HepG2 (cell line): ENCODE data around the gene CHML. TPM values are rescaled to one million over a fixed set of nuclear protein-coding genes. Genes with fewer than 3 reads are reported as not detected.
A peak's percentile ranks its signal among the peaks of the same experiment; 100 is the strongest.

Experiments
- ATAC-seq: fragments of 200-7000 bp; cut with Tn5 transposase; 3 replicates; pipeline ENCODE4 v1.9.1; 2020; ENCODE audit warnings: mild to moderate bottlenecking, moderate library complexity
- BruUV-seq: library from RNA; stranded (reverse); fragments of 400-500 nt; replicated peaks from 2 replicates; lab custom pipeline; 2021; lab: Mats Ljungman, UMichigan
- CTCF ChIA-PET: fragments of 300-600 bp; formaldehyde crosslinking; extraction: SDS; loops from one replicate; lab custom pipeline; 2021; ENCODE audit warnings: low total read pairs, inconsistent platforms, low intra/inter-chr PET ratio; lab: Yijun Ruan, JAX
- POLR2A ChIA-PET: fragments of 350-600 bp; sonication (Branson Sonifier 250); formaldehyde crosslinking; loops from one replicate; lab custom pipeline; 2020; ENCODE audit warnings: antibody characterized with exemption, inconsistent platforms; lab: Yijun Ruan, JAX
- DNase-seq: peaks from one replicate; pipeline ENCODE4 v3.0.0-alpha.2; 2015; ENCODE audit warnings: low spot score
- FAIRE-seq: peaks from 3 replicates; lab custom pipeline; 2011; peaks lifted over from hg19 to GRCh38; lab: Jason Lieb, UNC
- H2AFZ ChIP-seq: one replicate; pipeline ENCODE4 v1.6.1; 2011; ENCODE audit warnings: low read length, inconsistent platforms
- H3K27ac ChIP-seq: fragments of 300-600 bp; 3 replicates; pipeline ENCODE4 v1.8.0; 2011; ENCODE audit warnings: mixed run types, mild to moderate bottlenecking, mixed read lengths, low read length, inconsistent platforms; ENCODE audit not compliant: insufficient read depth; ENCODE audit errors: extremely low read length
- H3K27me3 ChIP-seq, 2 experiments: fragments of 200-600 bp in 1 of 2; 2 replicates in 1 of 2; 3 replicates in 1 of 2; pipeline versions ENCODE4 v1.6.0 to v1.8.0; 2011; ENCODE audit warnings: low read length in 2 of 2, mild to moderate bottlenecking in 2 of 2, moderate library complexity in 2 of 2, inconsistent platforms in 1 of 2; ENCODE audit not compliant: insufficient read depth in 2 of 2, control insufficient read depth in 1 of 2
- H3K36me3 ChIP-seq, 2 experiments: fragments of 200-600 bp in 1 of 2; replicated peaks in 1 of 2; 2 replicates in 1 of 2; 3 replicates in 1 of 2; pipeline versions ENCODE4 v1.5.1 to v1.8.0; 2011; ENCODE audit warnings: low read length in 2 of 2, inconsistent platforms in 1 of 2; ENCODE audit not compliant: insufficient read depth in 2 of 2, control insufficient read depth in 1 of 2
- H3K4me1 ChIP-seq: 2 replicates; pipeline ENCODE4 v1.5.1; 2012; ENCODE audit warnings: low read length, inconsistent platforms; ENCODE audit not compliant: insufficient read depth
- H3K4me2 ChIP-seq: 2 replicates; pipeline ENCODE4 v1.6.0; 2011; ENCODE audit warnings: low read depth, low read length, inconsistent platforms
- H3K4me3 ChIP-seq, 3 experiments: fragments of 200-600 bp in 1 of 3; sonication (generic), shearing (Covaris generic) in 1 of 3; replicated peaks in 1 of 3; 2 replicates each; pipeline ENCODE4 v1.5.1; 2011 to 2016; ENCODE audit warnings: low read length in 3 of 3, inconsistent platforms in 2 of 3, low read depth in 2 of 3, mild to moderate bottlenecking in 2 of 3, control low read depth in 1 of 3, mixed read lengths in 1 of 3; ENCODE audit not compliant: insufficient read depth in 1 of 3
- H3K79me2 ChIP-seq: one replicate; pipeline ENCODE4 v1.6.1; 2011; ENCODE audit warnings: low read length, inconsistent platforms; ENCODE audit not compliant: insufficient read depth
- H3K9ac ChIP-seq: 2 replicates; pipeline ENCODE4 v1.6.0; 2011; ENCODE audit warnings: mild to moderate bottlenecking, low read depth, low read length, inconsistent platforms; ENCODE audit not compliant: insufficient read depth
- H3K9me3 ChIP-seq: 2 replicates; pipeline ENCODE4 v1.5.1; 2012; ENCODE audit warnings: mild to moderate bottlenecking, low read length
- H4K20me1 ChIP-seq: 2 replicates; pipeline ENCODE4 v1.6.0; 2011; ENCODE audit warnings: inconsistent platforms, mild to moderate bottlenecking, low read length, moderate library complexity; ENCODE audit not compliant: insufficient read depth
- AKAP8 ChIP-seq: sonication (generic); formaldehyde crosslinking; IDR thresholded peaks from 2 replicates; pipeline ENCODE4 v1.5.1; 2020; ENCODE audit warnings: mild to moderate bottlenecking, missing genetic modification reagents
- BATF2 ChIP-seq: sonication (generic); formaldehyde crosslinking; IDR thresholded peaks from 2 replicates; pipeline ENCODE4 v1.8.0; 2022; ENCODE audit warnings: mild to moderate bottlenecking, missing genetic modification reagents, moderate library complexity
- CENPX ChIP-seq: sonication (generic); formaldehyde crosslinking; IDR thresholded peaks from 2 replicates; pipeline ENCODE4 v1.9.0; 2021; ENCODE audit warnings: mild to moderate bottlenecking, missing genetic modification reagents, moderate library complexity
- KDM2A ChIP-seq: sonication (generic); formaldehyde crosslinking; IDR thresholded peaks from 2 replicates; pipeline ENCODE4 v1.4.0; 2020; ENCODE audit warnings: low read depth, missing genetic modification reagents, borderline replicate concordance
- SP140L ChIP-seq: sonication (generic); formaldehyde crosslinking; IDR thresholded peaks from 2 replicates; pipeline ENCODE4 v1.4.0; 2020; ENCODE audit warnings: missing genetic modification reagents, borderline replicate concordance
- SP4 ChIP-seq: sonication (generic); formaldehyde crosslinking; IDR thresholded peaks from 2 replicates; pipeline ENCODE4 v1.8.1; 2023; ENCODE audit warnings: mild to moderate bottlenecking, missing genetic modification reagents
- TARDBP ChIP-seq: sonication (generic); formaldehyde crosslinking; IDR thresholded peaks from 2 replicates; pipeline ENCODE4 v1.8.0; 2022; ENCODE audit warnings: mild to moderate bottlenecking, missing genetic modification reagents
- ZNF280B ChIP-seq: sonication (generic); formaldehyde crosslinking; IDR thresholded peaks from 2 replicates; pipeline ENCODE4 v1.5.0; 2020; ENCODE audit warnings: missing genetic modification reagents, mild to moderate bottlenecking, borderline replicate concordance
- ZNF30 ChIP-seq: sonication (generic); formaldehyde crosslinking; IDR thresholded peaks from 2 replicates; pipeline ENCODE4 v1.5.0; 2020; ENCODE audit warnings: mild to moderate bottlenecking, missing genetic modification reagents
- ZNF558 ChIP-seq: sonication (generic); formaldehyde crosslinking; IDR thresholded peaks from 2 replicates; pipeline ENCODE4 v1.9.0; 2022; ENCODE audit warnings: mild to moderate bottlenecking, missing genetic modification reagents, borderline replicate concordance
- ZNF687 ChIP-seq: sonication (generic); formaldehyde crosslinking; IDR thresholded peaks from 2 replicates; pipeline ENCODE4 v1.5.1; 2020; ENCODE audit warnings: mild to moderate bottlenecking, missing genetic modification reagents, moderate library complexity
- ZNF768 ChIP-seq: sonication (generic); formaldehyde crosslinking; IDR thresholded peaks from 2 replicates; pipeline ENCODE4 v1.4.0; 2020; ENCODE audit warnings: missing genetic modification reagents
- WGBS: methylation state at CpG from one replicate; pipeline ENCODE4 v1.1.6; 2017; ENCODE audit warnings: low lambda C conversion rate; 5-methylcytosine and 5-hydroxymethylcytosine counted together
- in situ Hi-C: cut with HindIII; loops from 2 replicates; pipeline ENCODE4 v1.10.0; 2017; ENCODE audit warnings: low pct_unique_long_range_greater_than_20kb; ENCODE audit not compliant: extremely low pct_ligation_motif_present
- intact Hi-C: fragments of 100-400 bp; cut with micrococcal nuclease; formaldehyde crosslinking; loops from one replicate; pipeline ENCODE4 v1.10.0; 2022; ENCODE audit not compliant: unreplicated experiment
- polyA plus RNA-seq, 8 experiments: library from polyadenylated mRNA; depleted of rRNA in 3 of 8; stranded (reverse) in 7 of 8; unstranded in 1 of 8; fragments of >200 nt; fragmentation: Illumina TruSeq in 4 of 8; extraction: Trizol in 4 of 8; gene quantifications; 2 replicates each; pipeline versions ENCODE4 v1.2.1 to v1.2.3, GENCODE V29; 2011 to 2016; ENCODE audit warnings: low read depth in 4 of 8, missing spikeins in 1 of 8, mixed read lengths in 1 of 8; ENCODE audit not compliant: insufficient read depth in 1 of 8
- total RNA-seq, 5 experiments: library from RNA; depleted of rRNA; stranded (reverse); fragments of >200 nt; fragmentation: Illumina TruSeq; extraction: Trizol; gene quantifications; 2 replicates each; pipeline ENCODE4 v1.2.3, GENCODE V29; 2016; ENCODE audit warnings: low read depth in 1 of 5
- TF ChIP-seq, protein P1 (sequence below): sonication (generic); formaldehyde crosslinking; IDR thresholded peaks from 2 replicates; pipeline ENCODE4 v1.8.1; 2022; ENCODE audit warnings: mild to moderate bottlenecking, missing genetic modification reagents

CHML gene
- total and polyA plus RNA-seq, 2 of the 13 experiments (the other 11 are each of a cell fraction or from before 2014, with no cell fraction given) = 5.2 to 16.7 TPM

DNA sequence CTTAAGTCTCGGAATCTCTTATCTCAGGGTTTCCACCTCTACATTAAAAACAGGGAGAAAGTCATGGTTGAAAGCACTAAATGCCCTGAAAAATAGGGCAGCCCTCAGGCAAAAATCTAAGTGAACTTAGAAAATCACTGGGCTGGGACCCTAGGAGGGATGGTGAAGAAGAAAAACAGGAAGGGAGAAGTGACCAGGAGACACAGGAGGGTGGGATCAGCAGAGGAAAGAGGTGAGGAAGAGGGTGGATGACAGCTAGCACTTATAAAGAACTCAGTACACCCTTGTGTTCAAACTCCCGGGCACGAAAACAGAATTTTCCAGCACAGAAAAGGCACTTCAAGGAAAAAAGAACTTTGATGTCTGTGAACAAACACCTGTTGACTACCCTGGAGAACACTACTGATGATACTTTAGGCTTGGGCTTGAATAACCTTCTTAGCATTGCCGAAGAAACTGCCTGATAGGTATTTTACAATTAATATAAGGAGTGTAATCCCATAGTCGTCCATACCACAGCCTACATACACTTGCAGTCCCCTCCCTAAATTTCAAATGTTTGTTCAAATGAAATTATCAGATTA lies 2.0 kb downstream of the CHML start:
- POLR2A ChIA-PET = no interaction called here
- FAIRE-seq (no peak), DNase-seq (no peak), ATAC-seq (no peak)
- H3K9me3 ChIP-seq = no peaks in the 10 kb centered on the region
- no peak for TF ChIP-seq ZNF687
- TF ChIP-seq ZNF768 = no peak
- no peak for TF ChIP-seq ZNF280B (CRISPR knock-in tag)
- TF ChIP-seq, protein P1, sequence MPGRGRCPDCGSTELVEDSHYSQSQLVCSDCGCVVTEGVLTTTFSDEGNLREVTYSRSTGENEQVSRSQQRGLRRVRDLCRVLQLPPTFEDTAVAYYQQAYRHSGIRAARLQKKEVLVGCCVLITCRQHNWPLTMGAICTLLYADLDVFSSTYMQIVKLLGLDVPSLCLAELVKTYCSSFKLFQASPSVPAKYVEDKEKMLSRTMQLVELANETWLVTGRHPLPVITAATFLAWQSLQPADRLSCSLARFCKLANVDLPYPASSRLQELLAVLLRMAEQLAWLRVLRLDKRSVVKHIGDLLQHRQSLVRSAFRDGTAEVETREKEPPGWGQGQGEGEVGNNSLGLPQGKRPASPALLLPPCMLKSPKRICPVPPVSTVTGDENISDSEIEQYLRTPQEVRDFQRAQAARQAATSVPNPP (CRISPR knock-in tag) = no peak
- TF ChIP-seq BATF2 = no peak
- no peak for TF ChIP-seq AKAP8
- no peak for TF ChIP-seq CENPX
- no peak for TF ChIP-seq ZNF30 (CRISPR knock-in tag)
- TF ChIP-seq ZNF558 (CRISPR knock-in tag) = no peak
- no peak for TF ChIP-seq SP4 (CRISPR knock-in tag)
- no peak for TF ChIP-seq KDM2A
- no peak for TF ChIP-seq TARDBP (CRISPR knock-in tag)
- no peak for TF ChIP-seq SP140L
- intact Hi-C loops (no loop called here), in situ Hi-C loops (loop anchor here (10.0 kb wide), 1 partner anchor 113 kb away; no protein-coding TSS in a partner anchor)
- H4K20me1 ChIP-seq = peaks cover 6% of the 10 kb centered on the region; the same call in 1 of the 2 replicates
- H3K4me2 ChIP-seq = peak overlapping the region; percentile 77
- CTCF ChIA-PET = no interaction called here
- H3K79me2 ChIP-seq = peaks cover 24% of the 10 kb centered on the region
- H3K27me3 ChIP-seq = no peaks in the 10 kb centered on the region; a peak in 1 of 5 replicates
- peak overlapping the region; percentile 33 to 99 (median 85); a peak in 5 of 6 replicates for H3K4me3 ChIP-seq
- no peak overlapping the region for H3K27ac ChIP-seq
- peak overlapping the region; percentile 38 for H3K9ac ChIP-seq
- peaks cover 47% of the 10 kb centered on the region for H3K4me1 ChIP-seq
- BruUV-seq = no TSS peak
- WGBS = 69% methylated on average over 5 of the region's 5 CpGs
- peaks cover 2 to 18% of the 10 kb centered on the region in 2 experiments; a peak in 4 of 5 replicates for H3K36me3 ChIP-seq
- H2AFZ ChIP-seq = no peak overlapping the region
